GM12891 (cell line): ENCODE results near the gene NDUFV2.

ENCODE experiments used
- PAX5 ChIP-seq: IDR thresholded peaks from 2 replicates; pipeline ENCODE4 v1.6.1; 2011; ENCODE audit warnings: low read length, moderate library complexity, mild to moderate bottlenecking; ENCODE audit not compliant: insufficient read depth, severe bottlenecking
- POLR2A ChIP-seq: IDR thresholded peaks from 2 replicates; pipeline ENCODE4 v1.6.1; 2011; ENCODE audit warnings: low read depth, low read length, control low read depth
- POLR2AphosphoS5 ChIP-seq: IDR thresholded peaks from 2 replicates; pipeline ENCODE4 v1.6.1; 2011; ENCODE audit warnings: low read depth, low read length, control low read depth
- POU2F2 ChIP-seq: IDR thresholded peaks from 2 replicates; pipeline ENCODE4 v1.6.1; 2011; ENCODE audit warnings: low read depth, mild to moderate bottlenecking, control low read depth, low read length, moderate library complexity
- SPI1 ChIP-seq: IDR thresholded peaks from 2 replicates; pipeline ENCODE4 v1.6.1; 2011; ENCODE audit warnings: low read depth, low read length, control low read depth
- TAF1 ChIP-seq: IDR thresholded peaks from 2 replicates; pipeline ENCODE4 v1.6.1; 2011; ENCODE audit warnings: low read depth, low read length, control low read depth

- TF ChIP-seq POLR2A (no peak), POLR2AphosphoS5 (no peak), TAF1 (no peak), SPI1 (no peak), POU2F2 (no peak), PAX5 (no peak)
These were observed 38.5 kb downstream of the NDUFV2 start for GRCh38 chr18:9140984-9141383.
